ENCODE data around the gene ACTR1B.
"Not testable (repeated sequence)": the region's sequence is repeated elsewhere in the genome, so short reads cannot be mapped to it uniquely, and the experiment has no call there.

- TF ChIP-seq, protein P1, sequence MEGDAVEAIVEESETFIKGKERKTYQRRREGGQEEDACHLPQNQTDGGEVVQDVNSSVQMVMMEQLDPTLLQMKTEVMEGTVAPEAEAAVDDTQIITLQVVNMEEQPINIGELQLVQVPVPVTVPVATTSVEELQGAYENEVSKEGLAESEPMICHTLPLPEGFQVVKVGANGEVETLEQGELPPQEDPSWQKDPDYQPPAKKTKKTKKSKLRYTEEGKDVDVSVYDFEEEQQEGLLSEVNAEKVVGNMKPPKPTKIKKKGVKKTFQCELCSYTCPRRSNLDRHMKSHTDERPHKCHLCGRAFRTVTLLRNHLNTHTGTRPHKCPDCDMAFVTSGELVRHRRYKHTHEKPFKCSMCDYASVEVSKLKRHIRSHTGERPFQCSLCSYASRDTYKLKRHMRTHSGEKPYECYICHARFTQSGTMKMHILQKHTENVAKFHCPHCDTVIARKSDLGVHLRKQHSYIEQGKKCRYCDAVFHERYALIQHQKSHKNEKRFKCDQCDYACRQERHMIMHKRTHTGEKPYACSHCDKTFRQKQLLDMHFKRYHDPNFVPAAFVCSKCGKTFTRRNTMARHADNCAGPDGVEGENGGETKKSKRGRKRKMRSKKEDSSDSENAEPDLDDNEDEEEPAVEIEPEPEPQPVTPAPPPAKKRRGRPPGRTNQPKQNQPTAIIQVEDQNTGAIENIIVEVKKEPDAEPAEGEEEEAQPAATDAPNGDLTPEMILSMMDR (IDR thresholded peaks at IDR 0.05 in 4 of 5, conservative IDR thresholded peaks at IDR 0.05 in 1 of 5) = not testable (repeated sequence)
- TF ChIP-seq POLR2A (IDR thresholded peaks at IDR 0.05) = not testable (repeated sequence)
Observed at GRCh38 chr2:97618939-97619827, 44.7 kb downstream of the ACTR1B start.
